Measurements from ENCODE around the gene EFNB3. TPM values are rescaled to one million over a fixed set of nuclear protein-coding genes. Genes with fewer than 3 reads are reported as not detected.

Gene EFNB3
- total and polyA plus RNA-seq, 10 of the 15 experiments (the other 5 are each of a cell fraction or from before 2014, with no cell fraction given): 0.01 to 0.13 (median 0.04) TPM; not detected in 5

DNA sequence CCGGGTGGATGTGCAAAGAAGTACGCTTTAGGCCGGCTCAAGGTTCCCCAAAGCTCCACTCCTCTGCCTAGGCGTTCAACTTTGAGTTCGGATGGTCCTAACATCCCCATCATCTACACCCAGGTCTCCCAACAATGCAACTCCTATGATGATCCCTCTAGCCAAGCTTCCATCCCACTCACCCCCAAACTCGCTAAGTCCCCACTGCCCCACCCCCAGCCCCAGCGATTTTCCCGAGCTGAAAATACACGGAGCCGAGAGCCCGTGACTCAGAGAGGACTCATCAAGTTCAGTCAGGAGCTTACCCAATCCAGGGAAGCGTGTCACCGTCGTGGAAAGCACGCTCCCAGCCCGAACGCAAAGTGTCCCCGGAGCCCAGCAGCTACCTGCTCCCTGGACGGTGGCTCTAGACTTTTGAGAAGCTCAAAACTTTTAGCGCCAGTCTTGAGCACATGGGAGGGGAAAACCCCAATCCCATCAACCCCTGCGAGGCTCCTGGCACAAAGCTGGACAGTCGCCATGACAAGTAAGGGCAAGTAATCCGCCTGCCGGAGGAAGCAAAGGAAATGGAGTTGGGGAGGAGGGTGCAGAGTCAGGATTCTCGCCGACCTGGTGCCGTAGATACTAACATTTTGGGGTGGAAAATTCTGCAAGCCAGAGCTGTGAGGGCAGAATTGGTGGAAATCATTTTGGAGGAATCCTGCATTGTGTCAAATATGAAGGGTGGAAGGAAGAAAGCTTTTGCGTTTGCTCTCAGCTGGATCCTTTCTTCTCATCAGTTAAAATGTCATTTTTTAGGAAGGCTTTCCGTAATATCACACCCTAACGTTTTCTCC is 17.7 kb upstream of the EFNB3 start, which contains the start of gene TP53 (continued):
- TF ChIP-seq, protein P1, sequence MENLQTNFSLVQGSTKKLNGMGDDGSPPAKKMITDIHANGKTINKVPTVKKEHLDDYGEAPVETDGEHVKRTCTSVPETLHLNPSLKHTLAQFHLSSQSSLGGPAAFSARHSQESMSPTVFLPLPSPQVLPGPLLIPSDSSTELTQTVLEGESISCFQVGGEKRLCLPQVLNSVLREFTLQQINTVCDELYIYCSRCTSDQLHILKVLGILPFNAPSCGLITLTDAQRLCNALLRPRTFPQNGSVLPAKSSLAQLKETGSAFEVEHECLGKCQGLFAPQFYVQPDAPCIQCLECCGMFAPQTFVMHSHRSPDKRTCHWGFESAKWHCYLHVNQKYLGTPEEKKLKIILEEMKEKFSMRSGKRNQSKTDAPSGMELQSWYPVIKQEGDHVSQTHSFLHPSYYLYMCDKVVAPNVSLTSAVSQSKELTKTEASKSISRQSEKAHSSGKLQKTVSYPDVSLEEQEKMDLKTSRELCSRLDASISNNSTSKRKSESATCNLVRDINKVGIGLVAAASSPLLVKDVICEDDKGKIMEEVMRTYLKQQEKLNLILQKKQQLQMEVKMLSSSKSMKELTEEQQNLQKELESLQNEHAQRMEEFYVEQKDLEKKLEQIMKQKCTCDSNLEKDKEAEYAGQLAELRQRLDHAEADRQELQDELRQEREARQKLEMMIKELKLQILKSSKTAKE (IDR thresholded peaks at IDR 0.05; ENCODE audit: low read depth, poor library complexity, severe bottlenecking): no peak
- TF ChIP-seq KAT2A (conservative IDR thresholded peaks at IDR 0.05; ENCODE audit: control insufficient read depth, low read depth, low read length) (no peak), GATAD2B (conservative IDR thresholded peaks at IDR 0.05; ENCODE audit: low read depth) (0 out of 2 replicates have a peak, but pooled peaks have one; percentile 15), MXI1 (IDR thresholded peaks at IDR 0.05; ENCODE audit: low read depth, low read length) (peak; percentile 95), CREM (IDR thresholded peaks at IDR 0.05; ENCODE audit: low read depth) (peak; percentile 62), NR2F1 (conservative IDR thresholded peaks at IDR 0.05) (no peak), SIN3A (IDR thresholded peaks at IDR 0.05; ENCODE audit: low read depth, low read length) (peak; percentile 95), SRF (IDR thresholded peaks at IDR 0.05; ENCODE audit: low read depth in 2 of 2, low read length in 2 of 2) (0 out of 4 replicates have a peak, but pooled peaks of 1 of the 2 experiments have one; percentile 36), SP1 (IDR thresholded peaks at IDR 0.05; ENCODE audit: low read depth, low read length) (peak; percentile 31), NFIC (IDR thresholded peaks at IDR 0.05; ENCODE audit: low read depth, low read length) (peak; percentile 62; the same call in 1 of the 2 replicates), REST (IDR thresholded peaks at IDR 0.05; ENCODE audit: low read depth, low read length) (0 out of 2 replicates have a peak, but pooled peaks have one; percentile 18), MTA3 (IDR thresholded peaks at IDR 0.05; ENCODE audit: borderline replicate concordance, low read length) (no peak), BHLHE40 (IDR thresholded peaks at IDR 0.05; ENCODE audit: borderline replicate concordance in 1 of 2, low read depth in 2 of 2, low read length in 1 of 2) (peak; percentile 28 to 49; a peak in 2 of 4 replicates)
- TF ChIP-seq, protein P2, sequence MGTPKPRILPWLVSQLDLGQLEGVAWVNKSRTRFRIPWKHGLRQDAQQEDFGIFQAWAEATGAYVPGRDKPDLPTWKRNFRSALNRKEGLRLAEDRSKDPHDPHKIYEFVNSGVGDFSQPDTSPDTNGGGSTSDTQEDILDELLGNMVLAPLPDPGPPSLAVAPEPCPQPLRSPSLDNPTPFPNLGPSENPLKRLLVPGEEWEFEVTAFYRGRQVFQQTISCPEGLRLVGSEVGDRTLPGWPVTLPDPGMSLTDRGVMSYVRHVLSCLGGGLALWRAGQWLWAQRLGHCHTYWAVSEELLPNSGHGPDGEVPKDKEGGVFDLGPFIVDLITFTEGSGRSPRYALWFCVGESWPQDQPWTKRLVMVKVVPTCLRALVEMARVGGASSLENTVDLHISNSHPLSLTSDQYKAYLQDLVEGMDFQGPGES (IDR thresholded peaks at IDR 0.05): 0 out of 2 replicates have a peak, but pooled peaks have one; percentile 27
- TF ChIP-seq, protein P3, sequence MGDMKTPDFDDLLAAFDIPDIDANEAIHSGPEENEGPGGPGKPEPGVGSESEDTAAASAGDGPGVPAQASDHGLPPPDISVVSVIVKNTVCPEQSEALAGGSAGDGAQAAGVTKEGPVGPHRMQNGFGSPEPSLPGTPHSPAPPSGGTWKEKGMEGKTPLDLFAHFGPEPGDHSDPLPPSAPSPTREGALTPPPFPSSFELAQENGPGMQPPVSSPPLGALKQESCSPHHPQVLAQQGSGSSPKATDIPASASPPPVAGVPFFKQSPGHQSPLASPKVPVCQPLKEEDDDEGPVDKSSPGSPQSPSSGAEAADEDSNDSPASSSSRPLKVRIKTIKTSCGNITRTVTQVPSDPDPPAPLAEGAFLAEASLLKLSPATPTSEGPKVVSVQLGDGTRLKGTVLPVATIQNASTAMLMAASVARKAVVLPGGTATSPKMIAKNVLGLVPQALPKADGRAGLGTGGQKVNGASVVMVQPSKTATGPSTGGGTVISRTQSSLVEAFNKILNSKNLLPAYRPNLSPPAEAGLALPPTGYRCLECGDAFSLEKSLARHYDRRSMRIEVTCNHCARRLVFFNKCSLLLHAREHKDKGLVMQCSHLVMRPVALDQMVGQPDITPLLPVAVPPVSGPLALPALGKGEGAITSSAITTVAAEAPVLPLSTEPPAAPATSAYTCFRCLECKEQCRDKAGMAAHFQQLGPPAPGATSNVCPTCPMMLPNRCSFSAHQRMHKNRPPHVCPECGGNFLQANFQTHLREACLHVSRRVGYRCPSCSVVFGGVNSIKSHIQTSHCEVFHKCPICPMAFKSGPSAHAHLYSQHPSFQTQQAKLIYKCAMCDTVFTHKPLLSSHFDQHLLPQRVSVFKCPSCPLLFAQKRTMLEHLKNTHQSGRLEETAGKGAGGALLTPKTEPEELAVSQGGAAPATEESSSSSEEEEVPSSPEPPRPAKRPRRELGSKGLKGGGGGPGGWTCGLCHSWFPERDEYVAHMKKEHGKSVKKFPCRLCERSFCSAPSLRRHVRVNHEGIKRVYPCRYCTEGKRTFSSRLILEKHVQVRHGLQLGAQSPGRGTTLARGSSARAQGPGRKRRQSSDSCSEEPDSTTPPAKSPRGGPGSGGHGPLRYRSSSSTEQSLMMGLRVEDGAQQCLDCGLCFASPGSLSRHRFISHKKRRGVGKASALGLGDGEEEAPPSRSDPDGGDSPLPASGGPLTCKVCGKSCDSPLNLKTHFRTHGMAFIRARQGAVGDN (IDR thresholded peaks at IDR 0.05): peak; percentile 84
